Glomerular visceral epithelial cell (primary cell): ENCODE results near the gene UROS.

Experiments
- DNase-seq: peaks from one replicate; pipeline ENCODE4 v3.0.0-alpha.2; 2016; ENCODE audit errors: extremely low spot score

Gene UROS

GRCh38 chr10:125788156-125789034, 34.7 kb downstream of the UROS start:
- no peak for DNase-seq

GRCh38 chr10:125785791-125786190, 37.3 kb downstream of the UROS start:
- DNase-seq = no peak

GRCh38 chr10:125783957-125784356, 39.1 kb downstream of the UROS start:
- DNase-seq = no peak

GRCh38 chr10:125783408-125783807, 39.6 kb downstream of the UROS start:
- DNase-seq = no peak

GRCh38 chr10:125782616-125783015, 40.4 kb downstream of the UROS start:
- DNase-seq = no peak

- DNase-seq = no peak
Observed at GRCh38 chr10:125782054-125782453, 41.0 kb downstream of the UROS start.

GRCh38 chr10:125781374-125781773, 41.7 kb downstream of the UROS start:
- no peak for DNase-seq

GRCh38 chr10:125779403-125780327, 43.4 kb downstream of the UROS start:
- DNase-seq = no peak

- no peak for DNase-seq
Observed at GRCh38 chr10:125778556-125778955, 44.5 kb downstream of the UROS start.

GRCh38 chr10:125777806-125778205, 45.3 kb downstream of the UROS start:
- no peak for DNase-seq

GRCh38 chr10:125775491-125776106, 47.5 kb downstream of the UROS start, which contains the start of gene MMP21:
TSS of gene MMP21 (minus strand) at chr10:125775821. CDS start at chr10:125775821, 0 bp downstream.
- no peak for DNase-seq

- no peak for DNase-seq
Observed at GRCh38 chr10:125774581-125775191, 48.4 kb downstream of the UROS start.

- no peak for DNase-seq
Observed at GRCh38 chr10:125773687-125774543, 49.1 kb downstream of the UROS start.

GRCh38 chr10:125772864-125773180, 50.2 kb downstream of the UROS start:
- DNase-seq = no peak

GRCh38 chr10:125772112-125772863, 50.8 kb downstream of the UROS start:
- no peak for DNase-seq

- DNase-seq = no peak
Observed at GRCh38 chr10:125770844-125771243, 52.2 kb downstream of the UROS start.

GRCh38 chr10:125769175-125769574, 53.9 kb downstream of the UROS start:
- no peak for DNase-seq

- peak; percentile 16 for DNase-seq
Observed at GRCh38 chr10:125768219-125768855, 54.7 kb downstream of the UROS start.

GRCh38 chr10:125766511-125766910, 56.5 kb downstream of the UROS start:
- no peak for DNase-seq

- DNase-seq = no peak
Observed at GRCh38 chr10:125765835-125766234, 57.2 kb downstream of the UROS start.
